Epithelial cell of esophagus (primary cell): Measurements from ENCODE around the gene SH3BGRL3.
"Not testable (repeated sequence)": the region's sequence is repeated elsewhere in the genome, so short reads cannot be mapped to it uniquely, and the experiment has no call there.

Experiments used
- DNase-seq: peaks from one replicate; pipeline ENCODE4 v3.0.0; 2010; ENCODE audit warnings: low read depth
- H3K4me3 ChIP-seq: 2 replicates; pipeline ENCODE4 v1.5.1; 2011; ENCODE audit warnings: mild to moderate bottlenecking, low read length, control low read depth
- TF ChIP-seq, protein P1 (sequence below): IDR thresholded peaks from 2 replicates; pipeline ENCODE4 v1.5.1; 2011; ENCODE audit warnings: low read depth, mild to moderate bottlenecking, low read length, control low read depth, inconsistent platforms; ENCODE audit not compliant: insufficient read depth; ENCODE audit errors: missing control alignments

Gene SH3BGRL3

GRCh38 chr1:26279456-26280332, at the start of gene SH3BGRL3:
Gene SH3BGRL3, plus strand, starts transcription at chr1:26280086. Its CDS starts 70 bp downstream, at chr1:26280156.
- peak within 1 kb of the TSS; percentile 84 for H3K4me3 ChIP-seq
- TF ChIP-seq, protein P1, sequence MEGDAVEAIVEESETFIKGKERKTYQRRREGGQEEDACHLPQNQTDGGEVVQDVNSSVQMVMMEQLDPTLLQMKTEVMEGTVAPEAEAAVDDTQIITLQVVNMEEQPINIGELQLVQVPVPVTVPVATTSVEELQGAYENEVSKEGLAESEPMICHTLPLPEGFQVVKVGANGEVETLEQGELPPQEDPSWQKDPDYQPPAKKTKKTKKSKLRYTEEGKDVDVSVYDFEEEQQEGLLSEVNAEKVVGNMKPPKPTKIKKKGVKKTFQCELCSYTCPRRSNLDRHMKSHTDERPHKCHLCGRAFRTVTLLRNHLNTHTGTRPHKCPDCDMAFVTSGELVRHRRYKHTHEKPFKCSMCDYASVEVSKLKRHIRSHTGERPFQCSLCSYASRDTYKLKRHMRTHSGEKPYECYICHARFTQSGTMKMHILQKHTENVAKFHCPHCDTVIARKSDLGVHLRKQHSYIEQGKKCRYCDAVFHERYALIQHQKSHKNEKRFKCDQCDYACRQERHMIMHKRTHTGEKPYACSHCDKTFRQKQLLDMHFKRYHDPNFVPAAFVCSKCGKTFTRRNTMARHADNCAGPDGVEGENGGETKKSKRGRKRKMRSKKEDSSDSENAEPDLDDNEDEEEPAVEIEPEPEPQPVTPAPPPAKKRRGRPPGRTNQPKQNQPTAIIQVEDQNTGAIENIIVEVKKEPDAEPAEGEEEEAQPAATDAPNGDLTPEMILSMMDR: peak; percentile 63

GRCh38 chr1:26230682-26231081, 49.2 kb upstream of the SH3BGRL3 start:
- H3K4me3 ChIP-seq, DNase-seq: not testable (repeated sequence)

More at GRCh38 chr1:26279456-26280332, at the start of gene SH3BGRL3:
- DNase-seq: peak; percentile 91

DNA sequence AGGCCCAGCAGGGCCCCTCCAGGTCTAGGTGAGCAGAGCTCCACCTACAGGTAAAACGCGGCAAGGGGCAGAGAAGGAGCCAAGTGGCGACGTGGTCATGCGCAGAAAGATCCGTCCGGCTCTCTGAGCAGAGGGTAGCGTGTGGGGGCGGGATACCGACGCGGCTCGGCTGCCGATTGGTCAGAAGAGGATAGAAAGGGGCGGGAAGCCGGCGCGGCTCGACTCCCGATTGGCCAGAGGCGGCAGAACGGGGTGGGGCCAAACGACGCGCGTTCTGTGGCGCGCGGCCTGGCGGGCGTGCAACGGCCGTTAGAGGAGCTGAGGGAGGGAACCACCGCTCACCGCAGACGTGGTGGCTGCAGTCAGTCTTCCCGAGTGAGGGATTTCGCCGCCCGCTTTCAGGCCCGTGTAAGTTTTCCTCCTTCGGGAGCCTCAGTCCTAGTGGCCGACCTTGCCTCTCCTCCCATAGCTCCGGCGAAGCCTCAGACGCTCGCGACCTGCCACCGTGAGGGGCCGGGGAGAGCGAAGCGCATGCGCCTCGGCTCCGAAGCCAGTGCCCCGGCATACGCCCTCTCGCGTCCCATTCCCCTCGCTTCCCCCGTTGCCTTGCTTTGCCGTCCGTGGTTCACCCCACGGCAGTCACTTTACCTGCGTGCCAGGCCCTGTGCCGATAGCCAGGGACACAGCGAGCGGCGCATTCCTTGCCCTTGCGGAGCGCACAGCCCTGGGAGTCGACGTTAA, 45.8 kb upstream of the SH3BGRL3 start, which contains the start of gene CEP85:
Gene CEP85, plus strand, starts transcription at position 298 of the 741 bp plus-strand sequence. CDS start 5,584 bp downstream, outside the sequence.
- peak; percentile 99 for DNase-seq
- peak within 1 kb of the TSS; percentile 93 for H3K4me3 ChIP-seq
- TF ChIP-seq, protein P1: peak; percentile 91

- peak; percentile 30 for DNase-seq
- TF ChIP-seq, protein P1: no peak
- peak overlapping the region; percentile 93 for H3K4me3 ChIP-seq
Measured at GRCh38 chr1:26234644-26235370, 45.1 kb upstream of the SH3BGRL3 start.

DNA sequence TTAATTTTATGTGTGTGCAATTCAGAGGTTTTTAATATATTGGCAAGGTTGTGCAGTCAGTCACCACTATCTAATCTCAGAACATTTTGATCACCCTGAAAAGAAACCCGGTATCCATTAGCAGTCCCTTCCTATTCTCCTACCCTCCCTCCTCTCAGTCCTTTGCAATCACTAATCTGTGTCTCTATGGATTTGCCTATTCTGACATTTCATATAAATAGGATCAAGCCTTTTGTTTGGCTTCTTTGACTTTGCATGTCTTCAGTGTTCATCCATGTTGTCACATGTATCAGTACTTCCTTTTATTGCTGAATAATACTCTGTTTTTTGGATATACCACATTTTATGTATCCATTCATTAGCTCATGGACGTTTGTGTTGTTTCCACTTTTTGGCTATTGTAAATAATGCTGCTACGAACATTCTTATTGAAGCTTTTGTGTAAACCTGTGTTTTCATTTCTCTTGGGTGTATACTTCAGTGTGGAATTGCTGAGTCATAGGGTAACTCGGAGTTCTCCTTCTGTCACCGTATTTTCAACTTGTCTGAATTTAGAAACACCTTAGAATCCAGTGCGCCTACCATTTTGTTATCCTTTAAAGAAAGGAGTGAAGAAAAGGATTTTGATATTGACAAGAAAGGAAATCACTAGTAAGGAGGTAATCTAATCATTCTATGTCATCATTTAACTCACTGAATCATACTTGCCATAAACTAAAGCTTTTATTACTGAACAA, 42.5 kb upstream of the SH3BGRL3 start:
- peak; percentile 55 for DNase-seq
- H3K4me3 ChIP-seq: no peak overlapping the region

DNA sequence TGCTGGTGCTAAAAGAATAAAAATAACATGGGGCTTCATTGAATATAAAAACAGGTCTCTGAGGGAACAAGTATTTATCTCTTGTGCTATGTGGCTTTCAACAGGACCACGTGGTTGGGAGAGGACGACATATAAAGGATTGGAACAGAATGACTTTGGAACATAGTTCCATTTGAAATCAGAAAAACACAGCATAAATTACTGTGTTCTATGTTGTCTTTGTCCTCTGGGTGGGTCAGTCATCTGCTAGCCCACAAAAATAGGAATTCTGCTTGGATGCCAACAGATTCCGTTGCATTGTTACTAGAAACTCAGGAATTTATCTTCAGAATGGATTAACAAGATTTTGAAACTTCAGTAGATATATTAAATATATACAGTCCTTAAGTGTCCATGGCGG, 40.0 kb upstream of the SH3BGRL3 start:
- TF ChIP-seq, protein P1: no peak
- no peak overlapping the region for H3K4me3 ChIP-seq
- no peak for DNase-seq

More for the DNA sequence above, 42.5 kb upstream of the SH3BGRL3 start:
- TF ChIP-seq, protein P1: no peak
